ENCODE data around the gene KCNJ8.

- TF ChIP-seq, protein P1, sequence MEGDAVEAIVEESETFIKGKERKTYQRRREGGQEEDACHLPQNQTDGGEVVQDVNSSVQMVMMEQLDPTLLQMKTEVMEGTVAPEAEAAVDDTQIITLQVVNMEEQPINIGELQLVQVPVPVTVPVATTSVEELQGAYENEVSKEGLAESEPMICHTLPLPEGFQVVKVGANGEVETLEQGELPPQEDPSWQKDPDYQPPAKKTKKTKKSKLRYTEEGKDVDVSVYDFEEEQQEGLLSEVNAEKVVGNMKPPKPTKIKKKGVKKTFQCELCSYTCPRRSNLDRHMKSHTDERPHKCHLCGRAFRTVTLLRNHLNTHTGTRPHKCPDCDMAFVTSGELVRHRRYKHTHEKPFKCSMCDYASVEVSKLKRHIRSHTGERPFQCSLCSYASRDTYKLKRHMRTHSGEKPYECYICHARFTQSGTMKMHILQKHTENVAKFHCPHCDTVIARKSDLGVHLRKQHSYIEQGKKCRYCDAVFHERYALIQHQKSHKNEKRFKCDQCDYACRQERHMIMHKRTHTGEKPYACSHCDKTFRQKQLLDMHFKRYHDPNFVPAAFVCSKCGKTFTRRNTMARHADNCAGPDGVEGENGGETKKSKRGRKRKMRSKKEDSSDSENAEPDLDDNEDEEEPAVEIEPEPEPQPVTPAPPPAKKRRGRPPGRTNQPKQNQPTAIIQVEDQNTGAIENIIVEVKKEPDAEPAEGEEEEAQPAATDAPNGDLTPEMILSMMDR (IDR thresholded peaks at IDR 0.05; ENCODE audit: low read depth, low read length, poor library complexity, severe bottlenecking), result no peak
- no peak for TF ChIP-seq EZH2phosphoT487 (IDR thresholded peaks at IDR 0.05; ENCODE audit: borderline replicate concordance, low read length)
These were observed at the start of gene KCNJ8 for GRCh38 chr12:21774358-21775132.
